IMR-90 (cell line): ENCODE measurements around the gene FTO. TPM values are rescaled to one million over a fixed set of nuclear protein-coding genes. Genes with fewer than 3 reads are reported as not detected.

ENCODE experiments used
- ATAC-seq: fragments of 200-7000 bp; cut with Tn5 transposase; 2 replicates; pipeline ENCODE4 v1.9.1; 2020; ENCODE audit warnings: low read depth, mild to moderate bottlenecking, moderate library complexity
- BruUV-seq: library from RNA; stranded (reverse); fragments of 400-500 nt; replicated peaks from 2 replicates; lab custom pipeline; 2021; lab: Mats Ljungman, UMichigan
- CTCF ChIA-PET: fragments of 300-600 bp; formaldehyde crosslinking; extraction: SDS; loops from one replicate; lab custom pipeline; 2021; ENCODE audit warnings: antibody characterized with exemption; lab: Yijun Ruan, JAX
- POLR2A ChIA-PET: fragments of 300-600 bp; sonication (Branson Sonifier 250); formaldehyde crosslinking; loops from one replicate; lab custom pipeline; 2022; ENCODE audit warnings: antibody characterized with exemption; ENCODE audit not compliant: unreplicated experiment; lab: Charles Lee
- DNase-seq: peaks from one replicate; pipeline ENCODE4 v3.0.0; 2013
- H2AFZ ChIP-seq: replicated peaks from 2 replicates; pipeline ENCODE3; 2013; ENCODE audit warnings: low read length, mild to moderate bottlenecking; ENCODE audit not compliant: poor library complexity
- H2AK5ac ChIP-seq: 2 replicates; pipeline ENCODE4 v1.6.1; 2013; ENCODE audit warnings: low read depth, low read length, inconsistent platforms
- H2AK9ac ChIP-seq: replicated peaks from 2 replicates; pipeline ENCODE3; 2013; ENCODE audit warnings: mild to moderate bottlenecking, low read depth, low read length, moderate library complexity; ENCODE audit not compliant: poor library complexity
- H2BK120ac ChIP-seq: 2 replicates; pipeline ENCODE4 v1.6.1; 2013; ENCODE audit warnings: low read depth, low read length, inconsistent platforms
- H2BK15ac ChIP-seq: 3 replicates; pipeline ENCODE4 v1.6.1; 2013; ENCODE audit warnings: low read depth, low read length, inconsistent platforms
- H2BK20ac ChIP-seq: 2 replicates; pipeline ENCODE4 v1.6.1; 2013; ENCODE audit warnings: low read depth, mild to moderate bottlenecking, inconsistent platforms, low read length, moderate library complexity
- H2BK5ac ChIP-seq: 2 replicates; pipeline ENCODE4 v1.6.1; 2013; ENCODE audit warnings: mild to moderate bottlenecking, low read depth, low read length, inconsistent platforms; ENCODE audit not compliant: poor library complexity, severe bottlenecking
- H3K14ac ChIP-seq: replicated peaks from 2 replicates; pipeline ENCODE4 v1.6.1; 2013; ENCODE audit warnings: low read depth, low read length, inconsistent platforms
- H3K18ac ChIP-seq: 2 replicates; pipeline ENCODE4 v1.6.1; 2013; ENCODE audit warnings: low read depth, low read length, control low read depth
- H3K23ac ChIP-seq: 2 replicates; pipeline ENCODE4 v1.6.1; 2013; ENCODE audit warnings: low read depth, low read length, inconsistent platforms
- H3K27ac ChIP-seq: 2 replicates; pipeline ENCODE4 v1.5.1; 2013; ENCODE audit warnings: mild to moderate bottlenecking, control low read depth, low read length; ENCODE audit not compliant: insufficient read depth
- H3K27me3 ChIP-seq: 2 replicates; pipeline ENCODE4 v1.6.1; 2013; ENCODE audit warnings: low read length; ENCODE audit not compliant: control insufficient read depth, insufficient read depth
- H3K36me3 ChIP-seq: 2 replicates; pipeline ENCODE4 v1.6.1; 2013; ENCODE audit warnings: low read length, mixed read lengths; ENCODE audit not compliant: control insufficient read depth, insufficient read depth
- H3K4ac ChIP-seq: 2 replicates; pipeline ENCODE4 v1.6.1; 2013; ENCODE audit warnings: low read depth, low read length, inconsistent platforms
- H3K4me1 ChIP-seq: 2 replicates; pipeline ENCODE4 v1.6.1; 2013; ENCODE audit warnings: low read length, mixed read lengths; ENCODE audit not compliant: control insufficient read depth, insufficient read depth
- H3K4me2 ChIP-seq: 2 replicates; pipeline ENCODE4 v1.6.1; 2013; ENCODE audit warnings: low read depth, mild to moderate bottlenecking, control low read depth, low read length, moderate library complexity
- H3K4me3 ChIP-seq: 2 replicates; pipeline ENCODE4 v1.5.1; 2013; ENCODE audit warnings: low read depth, mild to moderate bottlenecking, control low read depth, low read length, moderate library complexity; ENCODE audit not compliant: insufficient read depth
- H3K56ac ChIP-seq: 2 replicates; pipeline ENCODE4 v1.6.1; 2013; ENCODE audit warnings: low read length, inconsistent platforms; ENCODE audit not compliant: insufficient read depth; ENCODE audit errors: extremely low read depth
- H3K79me1 ChIP-seq, 2 experiments: 2 replicates each; pipeline ENCODE4 v1.6.1; 2013; ENCODE audit warnings: low read length in 2 of 2, inconsistent platforms in 1 of 2, low read depth in 1 of 2
- H3K9ac ChIP-seq: 2 replicates; pipeline ENCODE4 v1.6.1; 2013; ENCODE audit warnings: low read depth, low read length, control low read depth
- H3K9me1 ChIP-seq: 2 replicates; pipeline ENCODE4 v1.6.1; 2013; ENCODE audit warnings: low read length, inconsistent platforms; ENCODE audit not compliant: insufficient read depth
- H3K9me3 ChIP-seq: 2 replicates; pipeline ENCODE4 v1.6.1; 2013; ENCODE audit warnings: low read length; ENCODE audit not compliant: control insufficient read depth, insufficient read depth
- H4K20me1 ChIP-seq: 2 replicates; pipeline ENCODE4 v1.6.1; 2013; ENCODE audit warnings: low read length, inconsistent platforms; ENCODE audit not compliant: insufficient read depth
- H4K5ac ChIP-seq: 2 replicates; pipeline ENCODE4 v1.6.1; 2013; ENCODE audit warnings: mild to moderate bottlenecking, low read depth, low read length, control low read depth
- H4K8ac ChIP-seq, 2 experiments: 2 replicates each; pipeline ENCODE4 v1.6.1; 2013; ENCODE audit warnings: low read depth in 2 of 2, low read length in 2 of 2, control low read depth in 1 of 2, inconsistent platforms in 1 of 2
- H4K91ac ChIP-seq: 2 replicates; pipeline ENCODE4 v1.6.1; 2013; ENCODE audit warnings: low read depth, low read length, inconsistent platforms; ENCODE audit not compliant: insufficient read depth
- BHLHE40 ChIP-seq: fragments of 150-350 bp; IDR thresholded peaks from 2 replicates; pipeline ENCODE4 v1.6.1; 2016; ENCODE audit warnings: mild to moderate bottlenecking, low read depth, low read length
- CEBPB ChIP-seq: IDR thresholded peaks from 2 replicates; pipeline ENCODE4 v1.6.1; 2012; ENCODE audit warnings: low read depth, low read length, improper control_type of control experiment
- MAFK ChIP-seq: IDR thresholded peaks from 2 replicates; pipeline ENCODE4 v1.6.1; 2012; ENCODE audit warnings: low read depth, low read length, improper control_type of control experiment
- MAZ ChIP-seq: IDR thresholded peaks from 2 replicates; pipeline ENCODE4 v1.6.1; 2012; ENCODE audit warnings: low read depth, mild to moderate bottlenecking, low read length, improper control_type of control experiment, moderate library complexity, borderline replicate concordance
- RAD21 ChIP-seq: IDR thresholded peaks from 2 replicates; pipeline ENCODE4 v1.6.1; 2012; ENCODE audit warnings: low read length, improper control_type of control experiment
- RFX5 ChIP-seq: IDR thresholded peaks from 2 replicates; pipeline ENCODE4 v1.8.0; 2012; ENCODE audit warnings: low read depth, mild to moderate bottlenecking, low read length, moderate library complexity
- SMC3 ChIP-seq: fragments of 150-350 bp; IDR thresholded peaks from 2 replicates; pipeline ENCODE4 v1.6.1; 2016; ENCODE audit warnings: low read depth, mild to moderate bottlenecking, antibody characterized with exemption, low read length, moderate library complexity
- WGBS, 2 experiments: methylation state at CpG; one replicate each; pipeline versions ENCODE4 v1.1.5 to v1.1.7; 2013; ENCODE audit warnings: missing lambda C conversion rate in 2 of 2; ENCODE audit not compliant: insufficient read length in 1 of 2; ENCODE audit errors: extremely low coverage in 2 of 2; 5-methylcytosine and 5-hydroxymethylcytosine counted together
- dilution Hi-C: fragments of 300-500 bp; cut with HindIII; formaldehyde crosslinking; loops from one replicate; pipeline ENCODE4 v1.14.3; 2018; ENCODE audit warnings: low sequenced_read_pairs; ENCODE audit not compliant: unreplicated experiment
- in situ Hi-C: fragments of 300-500 bp; cut with MboI; formaldehyde crosslinking; loops from 3 replicates; pipeline ENCODE4 v1.14.3; 2019; ENCODE audit warnings: low sequenced_read_pairs, inconsistent platforms, mixed read lengths
- intact Hi-C: fragments of 100-400 bp; cut with micrococcal nuclease; formaldehyde crosslinking; loops from 2 replicates; pipeline ENCODE4 v1.10.0; 2022
- polyA plus RNA-seq, 3 experiments: library from polyadenylated mRNA; depleted of rRNA; stranded (reverse); fragments of >200 nt; gene quantifications; 2 replicates each; pipeline ENCODE4 v1.2.3, GENCODE V29; 2012; ENCODE audit warnings: low replicate concordance in 1 of 3
- total RNA-seq: library from RNA; depleted of rRNA; stranded (reverse); fragments of >200 nt; gene quantifications from 2 replicates; pipeline ENCODE4 v1.2.3, GENCODE V29; 2012
- TF ChIP-seq, protein P1 (sequence below): conservative IDR thresholded peaks from 2 replicates; pipeline ENCODE4 v1.5.1; 2012; ENCODE audit warnings: mild to moderate bottlenecking, low read depth, low read length, improper control_type of control experiment

The FTO gene
- total and polyA plus RNA-seq, 2 of the 4 experiments (the other 2 are of a cell fraction) = 70.3 to 132 TPM

DNA sequence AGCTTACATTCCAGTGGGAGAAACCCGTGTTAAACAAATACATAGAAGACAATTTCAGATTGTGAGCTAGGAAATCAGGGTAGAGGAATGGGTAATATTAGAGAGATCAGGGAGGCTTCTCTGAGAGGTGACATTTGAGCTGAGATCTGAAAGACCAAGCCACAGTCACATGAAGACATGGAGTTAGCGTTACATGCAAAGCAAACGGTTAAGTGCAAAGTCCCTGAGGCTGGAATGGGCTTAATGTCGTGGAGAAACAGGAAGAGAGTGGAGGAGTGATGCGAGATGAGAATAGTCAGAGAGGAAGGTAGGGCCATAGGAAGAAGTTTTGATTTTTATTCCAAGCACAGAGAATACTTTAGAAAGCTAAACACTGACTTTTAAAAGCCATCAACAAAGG lies 336.5 kb downstream of the FTO start:
- H3K9ac ChIP-seq = no peak overlapping the region
- H2BK5ac ChIP-seq = no peak overlapping the region
- no peaks in the 10 kb centered on the region for H4K20me1 ChIP-seq
- no peak overlapping the region for H4K91ac ChIP-seq
- no peak overlapping the region for H3K18ac ChIP-seq
- H3K27me3 ChIP-seq = no peaks in the 10 kb centered on the region
- H3K4me3 ChIP-seq = no peak overlapping the region
- no peak for DNase-seq
- H3K36me3 ChIP-seq = no peaks in the 10 kb centered on the region
- H3K9me1 ChIP-seq = no peaks in the 10 kb centered on the region
- no peak overlapping the region for H4K5ac ChIP-seq
- in situ Hi-C loops = no loop called here
- H3K4me1 ChIP-seq = no peaks in the 10 kb centered on the region
- H3K4me2 ChIP-seq = no peak overlapping the region
- 0 out of 2 replicates have a peak, but pooled peaks cover 2% of the 10 kb centered on the region for H3K9me3 ChIP-seq
- ChIA-PET CTCF (interaction anchor here (0.6 kb wide), 1 partner anchor 220 kb away, joined by 5 read pairs; no protein-coding TSS in a partner anchor), POLR2A (no interaction called here)
- H2AK5ac ChIP-seq = no peak overlapping the region
- dilution Hi-C loops = no loop called here
- WGBS, 2 experiments = 100% methylated on average over 1 of the region's 5 CpGs; no CpG with 5 or more reads in 1 of the 2 experiments
- H3K23ac ChIP-seq = no peak overlapping the region
- H3K56ac ChIP-seq = no peak overlapping the region
- no peak overlapping the region for H2AK9ac ChIP-seq
- H2BK120ac ChIP-seq = no peak overlapping the region
- BruUV-seq = no TSS peak
- no peaks in the 10 kb centered on the region for H3K79me1 ChIP-seq
- TF ChIP-seq, protein P1, sequence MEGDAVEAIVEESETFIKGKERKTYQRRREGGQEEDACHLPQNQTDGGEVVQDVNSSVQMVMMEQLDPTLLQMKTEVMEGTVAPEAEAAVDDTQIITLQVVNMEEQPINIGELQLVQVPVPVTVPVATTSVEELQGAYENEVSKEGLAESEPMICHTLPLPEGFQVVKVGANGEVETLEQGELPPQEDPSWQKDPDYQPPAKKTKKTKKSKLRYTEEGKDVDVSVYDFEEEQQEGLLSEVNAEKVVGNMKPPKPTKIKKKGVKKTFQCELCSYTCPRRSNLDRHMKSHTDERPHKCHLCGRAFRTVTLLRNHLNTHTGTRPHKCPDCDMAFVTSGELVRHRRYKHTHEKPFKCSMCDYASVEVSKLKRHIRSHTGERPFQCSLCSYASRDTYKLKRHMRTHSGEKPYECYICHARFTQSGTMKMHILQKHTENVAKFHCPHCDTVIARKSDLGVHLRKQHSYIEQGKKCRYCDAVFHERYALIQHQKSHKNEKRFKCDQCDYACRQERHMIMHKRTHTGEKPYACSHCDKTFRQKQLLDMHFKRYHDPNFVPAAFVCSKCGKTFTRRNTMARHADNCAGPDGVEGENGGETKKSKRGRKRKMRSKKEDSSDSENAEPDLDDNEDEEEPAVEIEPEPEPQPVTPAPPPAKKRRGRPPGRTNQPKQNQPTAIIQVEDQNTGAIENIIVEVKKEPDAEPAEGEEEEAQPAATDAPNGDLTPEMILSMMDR = no peak
- TF ChIP-seq RFX5 (no peak), MAFK (no peak), MAZ (no peak), RAD21 (no peak), SMC3 (no peak), BHLHE40 (no peak), CEBPB (no peak)
- intact Hi-C loops = no loop called here
- H4K8ac ChIP-seq = no peak overlapping the region
- H3K4ac ChIP-seq = no peak overlapping the region
- no peak overlapping the region for H2BK15ac ChIP-seq
- H3K14ac ChIP-seq = no peak overlapping the region
- H3K27ac ChIP-seq = no peak overlapping the region
- no peak overlapping the region for H2AFZ ChIP-seq
- ATAC-seq = no peak
- H2BK20ac ChIP-seq = no peak overlapping the region
